GM12878 (cell line): ENCODE measurements around the gene SELENOM. TPM values are rescaled to one million over a fixed set of nuclear protein-coding genes. Genes with fewer than 3 reads are reported as not detected.
A peak's percentile ranks its signal among the peaks of the same experiment; 100 is the strongest.

Experiments used
- ATAC-seq: fragments of 200-7000 bp; cut with Tn5 transposase; 3 replicates; pipeline ENCODE4 v1.9.1; 2020; ENCODE audit warnings: mild to moderate bottlenecking, moderate library complexity
- BruUV-seq: library from RNA; stranded (reverse); fragments of 400-500 nt; replicated peaks from 2 replicates; lab custom pipeline; 2021; lab: Mats Ljungman, UMichigan
- CTCF ChIA-PET: fragments of 300-600 bp; sonication (Branson Sonifier 250); formaldehyde crosslinking; extraction: SDS; loops from one replicate; lab custom pipeline; 2021; ENCODE audit warnings: inconsistent platforms; lab: Yijun Ruan, JAX
- POLR2A ChIA-PET: fragments of 350-600 bp; formaldehyde crosslinking; extraction: SDS; loops from one replicate; lab custom pipeline; 2021; ENCODE audit warnings: inconsistent platforms; lab: Charles Lee
- RAD21 ChIA-PET: fragments of 300-600 bp; sonication (Branson Sonifier 250); formaldehyde crosslinking; loops from one replicate; lab custom pipeline; 2023; ENCODE audit warnings: antibody characterized with exemption; ENCODE audit not compliant: unreplicated experiment; lab: Charles Lee
- SMC1A ChIA-PET: fragments of 300-600 bp; sonication (Branson Sonifier 250); formaldehyde crosslinking; loops from one replicate; lab custom pipeline; 2023; ENCODE audit not compliant: unreplicated experiment, uncharacterized antibody; lab: Charles Lee
- DNase-seq: peaks from one replicate; pipeline ENCODE4 v3.0.0-alpha.2; 2011; ENCODE audit warnings: low read depth, low spot score
- FAIRE-seq: peaks from 3 replicates; lab custom pipeline; 2011; peaks lifted over from hg19 to GRCh38; lab: Jason Lieb, UNC
- H2AFZ ChIP-seq: 2 replicates; pipeline ENCODE4 v1.6.0; 2011; ENCODE audit warnings: low read depth, low read length, control low read depth; ENCODE audit not compliant: control insufficient read depth
- H3K27ac ChIP-seq: 2 replicates; pipeline ENCODE4 v1.5.1; 2011; ENCODE audit warnings: control low read depth; ENCODE audit not compliant: control insufficient read depth, insufficient read depth
- H3K27me3 ChIP-seq, 2 experiments: replicated peaks in 1 of 2; 2 replicates each; pipeline versions ENCODE4 v1.6.0 to v1.6.1; 2011; ENCODE audit warnings: low read length in 1 of 2; ENCODE audit not compliant: control insufficient read depth in 2 of 2, insufficient read depth in 2 of 2
- H3K36me3 ChIP-seq, 2 experiments: 2 replicates each; pipeline ENCODE4 v1.5.1; 2011; ENCODE audit warnings: low read length in 1 of 2; ENCODE audit not compliant: control insufficient read depth in 2 of 2, insufficient read depth in 2 of 2
- H3K4me1 ChIP-seq: 2 replicates; pipeline ENCODE4 v1.6.1; 2011; ENCODE audit warnings: mild to moderate bottlenecking, low read length, moderate library complexity, mixed read lengths; ENCODE audit not compliant: control insufficient read depth, insufficient read depth
- H3K4me2 ChIP-seq: 2 replicates; pipeline ENCODE4 v1.6.0; 2011; ENCODE audit warnings: control low read depth; ENCODE audit not compliant: control insufficient read depth, insufficient read depth
- H3K4me3 ChIP-seq: fragments of 200-600 bp; sonication (generic); 2 replicates; pipeline ENCODE4 v1.5.1; 2016
- H3K79me2 ChIP-seq: 2 replicates; pipeline ENCODE4 v1.6.0; 2011; ENCODE audit warnings: low read length; ENCODE audit not compliant: control insufficient read depth, insufficient read depth
- H3K9ac ChIP-seq: 2 replicates; pipeline ENCODE4 v1.8.0; 2011; ENCODE audit warnings: low read length, control low read depth, mixed read lengths; ENCODE audit not compliant: control insufficient read depth, insufficient read depth
- H3K9me3 ChIP-seq: replicated peaks from 3 replicates; pipeline ENCODE4 v1.5.1; 2011; ENCODE audit warnings: mild to moderate bottlenecking, low read length; ENCODE audit not compliant: control insufficient read depth, insufficient read depth
- H4K20me1 ChIP-seq: 2 replicates; pipeline ENCODE4 v1.6.0; 2011; ENCODE audit not compliant: control insufficient read depth, insufficient read depth
- BCLAF1 ChIP-seq: fragments of 450-650 bp; IDR thresholded peaks from 2 replicates; pipeline ENCODE4 v1.6.1; 2017; ENCODE audit warnings: antibody characterized with exemption, mild to moderate bottlenecking, moderate library complexity
- GABPA ChIP-seq: IDR thresholded peaks from 2 replicates; pipeline ENCODE4 v1.6.1; 2014; ENCODE audit warnings: antibody characterized with exemption, low read depth, mild to moderate bottlenecking, inconsistent platforms
- IKZF2 ChIP-seq, 2 experiments: fragments of 450-650 bp; IDR thresholded peaks; 2 replicates each; pipeline ENCODE4 v1.6.1; 2017; ENCODE audit warnings: mild to moderate bottlenecking in 2 of 2, moderate library complexity in 2 of 2
- ZNF687 ChIP-seq: fragments of 450-650 bp; IDR thresholded peaks from 2 replicates; pipeline ENCODE4 v1.6.1; 2017; ENCODE audit warnings: mild to moderate bottlenecking, moderate library complexity
- WGBS: methylation state at CpG from one replicate; pipeline ENCODE4 v1.1.6; 2016; ENCODE audit warnings: low lambda C conversion rate; ENCODE audit not compliant: insufficient replicate concordance, insufficient coverage; ENCODE audit errors: missing lambda C conversion rate; 5-methylcytosine and 5-hydroxymethylcytosine counted together
- in situ Hi-C: fragments of 300-500 bp; cut with MboI; formaldehyde crosslinking; loops from 9 replicates; pipeline ENCODE4 v1.14.3; 2018; ENCODE audit warnings: mixed read lengths
- intact Hi-C: fragments of 100-400 bp; cut with micrococcal nuclease; formaldehyde crosslinking; loops from one replicate; pipeline ENCODE4 v1.14.2; 2022; ENCODE audit not compliant: unreplicated experiment
- polyA plus RNA-seq, 11 experiments: library from polyadenylated mRNA; depleted of rRNA in 4 of 11; unstranded in 6 of 11; stranded (reverse) in 5 of 11; fragments of >200 nt; fragmentation: Nextera tagmentation in 4 of 11; fragmentation: Illumina TruSeq in 1 of 11; extraction: Ambion mirVana in 4 of 11; extraction: Trizol in 1 of 11; gene quantifications; 1 replicate in 1 of 11; 2 replicates in 10 of 11; pipeline versions ENCODE4 v1.2.1 to v1.2.3, GENCODE V29; 2011 to 2016; ENCODE audit warnings: inconsistent platforms in 2 of 11, missing spikeins in 2 of 11, low read depth in 1 of 11
- total RNA-seq, 4 experiments: library from RNA; depleted of rRNA in 3 of 4; stranded (reverse); fragments of >200 nt in 3 of 4; fragmentation: Illumina TruSeq in 1 of 4; extraction: Trizol in 1 of 4; gene quantifications; 2 replicates each; pipeline versions ENCODE4 v1.2.1 to v1.2.3, GENCODE V29; 2013 to 2021

Gene SELENOM
- total and polyA plus RNA-seq, 10 of the 15 experiments (the other 5 are each of a cell fraction or from before 2014, with no cell fraction given) = 0.80 to 8.3 (median 2.0) TPM

- peaks cover 0 to 6% of the 10 kb centered on the region in 2 experiments; a peak in 2 of 4 replicates for H3K36me3 ChIP-seq
- no peaks in the 10 kb centered on the region for H3K27me3 ChIP-seq
- H4K20me1 ChIP-seq = no peaks in the 10 kb centered on the region
- in situ Hi-C loops = no loop called here
- peaks cover 11% of the 10 kb centered on the region for H3K79me2 ChIP-seq
- CTCF ChIA-PET = interaction anchor here (0.6 to 7.9 kb wide), 17 partner anchors 16 to 451 kb away, joined by 3 to 59 read pairs (median 5); partner anchors contain the start of genes LIMK2, MORC2 and TUG1
- H3K4me3 ChIP-seq = peak overlapping the region; percentile 90; the same call in 1 of the 2 replicates
- RAD21 ChIA-PET = interaction anchor here (1.0 to 3.9 kb wide), 7 partner anchors 22 to 451 kb away, joined by 3 to 34 read pairs (median 6); partner anchors contain the start of genes MORC2, SELENOM, SLC35E4 and TUG1
- BruUV-seq = no TSS peak
- peaks cover 24% of the 10 kb centered on the region for H3K4me1 ChIP-seq
- no peak for TF ChIP-seq GABPA
- TF ChIP-seq IKZF2 (IDR thresholded peaks at IDR 0.05) = no peak
- TF ChIP-seq ZNF687 = no peak
- TF ChIP-seq BCLAF1 = no peak
- DNase-seq (no peak), FAIRE-seq (no peak), ATAC-seq (no peak)
- POLR2A ChIA-PET = no interaction called here
- peak overlapping the region; percentile 98 for H3K27ac ChIP-seq
- SMC1A ChIA-PET = interaction anchor here (1.2 to 2.7 kb wide), 4 partner anchors 10 to 164 kb away, joined by 3 to 11 read pairs (median 4); no protein-coding TSS in a partner anchor
- H3K9ac ChIP-seq = peak overlapping the region; percentile 93
- peak overlapping the region; percentile 75 for H3K4me2 ChIP-seq
- no peaks in the 10 kb centered on the region for H3K9me3 ChIP-seq
- WGBS = 78% methylated on average over 3 of the region's 3 CpGs
- intact Hi-C loops = loop anchor here (5.0 to 10.0 kb wide), 3 partner anchors 209 to 451 kb away; partner anchors contain the start of genes PIK3IP1 and SLC35E4
- no peak overlapping the region; the same call in 1 of the 2 replicates for H2AFZ ChIP-seq
These were observed 21.4 kb downstream of the SELENOM start for GRCh38 chr22:31085928-31086327.
